CD4-positive, alpha-beta T cell treated with Interleukin-4 for 1 hour (primary cell): ENCODE measurements around the gene KIFC3.
A peak's percentile ranks its signal among the peaks of the same experiment; 100 is the strongest.

Experiments
- DNase-seq, 2 donors: peaks; one replicate each; pipeline ENCODE4 v3.0.0-alpha.2; 2020 to 2022

The KIFC3 gene

DNA sequence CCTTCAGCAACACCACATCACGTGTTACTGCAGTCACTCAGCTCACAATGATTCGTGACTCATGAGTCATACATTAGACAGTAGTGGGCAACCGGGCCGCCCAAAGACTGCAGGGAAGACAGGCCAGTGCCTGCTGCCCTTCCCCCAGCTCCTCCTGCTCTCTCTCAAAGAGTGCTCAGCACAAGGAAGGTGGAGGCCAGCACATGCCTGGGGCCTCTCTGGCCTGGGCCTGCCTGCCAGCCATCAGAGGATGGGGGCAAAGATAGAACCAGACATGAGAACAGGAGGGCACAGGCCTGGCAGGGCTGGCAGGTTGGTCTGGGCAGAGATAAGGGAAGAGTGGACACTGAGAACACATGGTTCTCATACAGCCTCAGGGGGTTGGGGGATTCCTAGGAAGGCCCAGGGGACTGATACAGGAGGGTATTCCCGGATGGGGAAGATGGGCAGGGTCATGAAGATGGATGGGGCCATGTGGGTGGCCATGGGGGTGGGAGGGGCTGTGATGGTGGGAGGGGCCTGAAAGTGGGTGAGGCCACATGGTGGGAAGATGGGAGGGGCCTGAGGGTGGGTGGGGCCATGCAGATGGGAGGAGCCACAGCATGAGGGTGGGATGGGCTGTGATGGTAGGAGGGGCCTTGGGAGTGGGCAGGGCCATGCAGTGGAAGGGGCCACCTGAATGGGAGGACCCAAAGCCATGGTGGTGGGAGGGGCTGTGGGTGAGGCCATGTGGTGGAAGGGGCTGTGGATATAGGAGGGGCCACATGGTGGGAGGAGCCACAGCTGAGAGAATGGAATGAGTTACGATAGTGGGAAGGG lies 37.7 kb downstream of the KIFC3 start:
- DNase-seq: peak; percentile 29 to 30

DNA sequence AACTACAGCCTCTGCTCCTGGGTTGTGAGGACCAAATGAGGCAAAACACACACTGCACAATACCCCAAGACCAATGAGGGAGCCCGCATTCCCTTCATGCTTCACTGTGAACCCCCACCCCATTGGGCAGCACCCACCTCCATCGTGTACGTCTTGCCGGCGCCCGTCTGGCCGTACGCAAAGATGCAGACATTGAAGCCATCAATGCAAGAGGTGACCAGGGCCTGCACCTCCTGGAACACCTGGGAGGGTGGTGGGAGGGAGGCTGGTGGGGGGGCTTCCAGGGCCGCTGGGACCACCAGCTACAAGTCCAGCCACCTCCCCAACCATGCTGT lies 38.3 kb downstream of the KIFC3 start:
- DNase-seq: no peak

DNA sequence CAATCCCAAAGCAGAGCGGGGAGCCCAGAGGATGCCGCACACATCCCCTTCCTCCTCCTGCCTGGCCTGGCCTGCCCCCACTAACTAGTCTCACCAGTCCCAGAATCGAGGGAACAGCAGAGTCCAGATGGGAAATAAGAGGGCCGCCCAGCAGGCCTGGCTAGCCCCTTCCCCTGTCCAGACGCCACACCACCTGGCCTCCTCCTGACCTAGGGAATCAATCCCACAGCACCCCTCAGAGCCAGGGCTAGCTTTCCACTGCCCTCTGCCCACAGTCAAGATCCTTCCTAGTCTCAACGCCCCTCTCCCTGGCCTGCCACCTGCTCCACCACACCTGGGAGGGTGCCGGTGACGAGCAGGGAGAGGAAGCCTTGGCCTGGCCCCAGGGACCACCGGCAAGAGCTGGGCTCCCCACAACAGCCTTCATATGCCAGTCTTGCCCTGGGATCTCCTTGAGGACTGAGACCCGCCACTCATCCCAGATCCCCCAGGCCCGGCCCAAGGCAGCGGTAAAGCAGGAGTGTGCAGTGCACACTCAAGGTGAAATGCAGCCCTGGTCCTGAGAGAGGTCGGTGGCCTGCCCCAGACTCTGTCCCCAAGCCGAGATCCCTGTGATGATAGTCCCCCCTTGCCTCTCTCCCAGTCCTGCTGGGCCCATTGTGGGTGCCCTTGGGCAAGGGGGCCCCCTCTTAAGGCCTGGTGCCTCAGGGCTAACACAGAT lies 38.8 kb downstream of the KIFC3 start:
- no peak for DNase-seq

DNA sequence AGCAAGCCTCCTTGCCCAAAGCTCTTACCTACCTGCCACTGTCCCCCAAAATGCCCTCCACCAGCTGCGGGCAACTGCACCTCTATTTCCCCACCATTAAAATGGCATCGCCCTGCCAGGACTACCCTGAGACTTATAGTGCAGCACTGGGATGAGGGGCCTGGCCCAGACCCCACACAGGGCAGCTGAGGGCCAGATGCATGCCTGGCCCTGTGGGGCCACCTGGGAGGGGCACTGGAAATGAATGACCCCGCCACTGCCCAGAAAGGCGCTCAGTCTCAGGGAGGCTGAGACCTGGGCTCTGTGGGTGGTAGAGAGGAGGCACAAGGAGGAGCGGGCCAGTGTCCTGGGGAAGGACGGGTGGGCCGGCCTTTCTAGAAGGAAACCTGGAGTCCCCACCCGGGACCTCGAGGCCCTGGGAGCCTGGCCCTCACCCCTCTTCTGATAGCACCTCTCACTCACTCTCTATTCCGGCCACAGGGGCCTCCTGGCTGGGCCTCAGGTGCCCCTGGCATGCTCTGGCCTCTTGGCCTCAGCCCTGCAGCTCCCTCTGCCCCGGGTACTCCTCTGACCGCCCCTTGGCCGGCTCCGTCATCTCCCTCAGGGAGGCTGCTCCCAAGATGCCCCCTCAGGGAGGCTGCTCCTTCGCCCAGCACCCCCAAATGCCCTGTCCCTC lies 39.8 kb downstream of the KIFC3 start:
- DNase-seq: no peak

DNA sequence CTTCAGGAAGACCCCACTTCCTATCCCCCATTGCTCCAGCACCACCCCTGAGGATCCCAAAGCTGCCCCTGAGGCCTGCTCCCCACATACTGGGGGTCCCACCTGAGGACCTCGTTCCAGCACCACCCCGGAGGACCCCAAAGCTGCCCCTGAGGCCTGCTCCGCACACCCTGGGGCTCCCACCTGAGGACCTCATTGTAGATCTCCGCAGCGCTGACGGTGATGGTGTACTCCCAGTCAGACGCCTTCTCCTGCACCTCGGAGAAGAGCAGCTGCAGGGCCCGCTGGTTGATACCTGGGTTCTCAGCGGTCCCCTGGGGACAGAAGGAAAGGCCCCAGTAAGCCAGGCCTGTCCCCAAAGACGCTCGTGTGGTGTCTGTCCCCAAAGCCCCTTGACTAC lies 40.3 kb downstream of the KIFC3 start:
- no peak for DNase-seq

DNA sequence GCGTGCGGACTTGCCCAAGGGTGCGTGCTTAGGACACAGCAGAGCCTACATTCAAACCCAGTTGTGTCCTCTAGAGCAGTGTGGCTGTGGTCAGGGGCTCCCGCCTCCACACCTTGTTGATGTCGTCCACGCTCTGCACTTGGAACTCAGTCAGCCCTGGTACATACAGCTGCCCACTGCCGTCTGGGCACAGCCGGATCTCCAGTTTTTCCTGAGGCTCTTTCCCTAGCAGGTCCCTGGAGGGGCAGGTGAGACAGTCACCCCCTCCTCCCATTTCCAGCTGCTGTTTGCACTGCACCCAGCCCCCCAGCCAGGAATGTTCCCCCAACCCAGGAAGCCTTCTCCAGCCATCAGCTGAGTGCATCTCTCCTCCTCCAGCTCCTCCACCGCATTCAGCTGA lies 41.0 kb downstream of the KIFC3 start:
- DNase-seq: no peak

DNA sequence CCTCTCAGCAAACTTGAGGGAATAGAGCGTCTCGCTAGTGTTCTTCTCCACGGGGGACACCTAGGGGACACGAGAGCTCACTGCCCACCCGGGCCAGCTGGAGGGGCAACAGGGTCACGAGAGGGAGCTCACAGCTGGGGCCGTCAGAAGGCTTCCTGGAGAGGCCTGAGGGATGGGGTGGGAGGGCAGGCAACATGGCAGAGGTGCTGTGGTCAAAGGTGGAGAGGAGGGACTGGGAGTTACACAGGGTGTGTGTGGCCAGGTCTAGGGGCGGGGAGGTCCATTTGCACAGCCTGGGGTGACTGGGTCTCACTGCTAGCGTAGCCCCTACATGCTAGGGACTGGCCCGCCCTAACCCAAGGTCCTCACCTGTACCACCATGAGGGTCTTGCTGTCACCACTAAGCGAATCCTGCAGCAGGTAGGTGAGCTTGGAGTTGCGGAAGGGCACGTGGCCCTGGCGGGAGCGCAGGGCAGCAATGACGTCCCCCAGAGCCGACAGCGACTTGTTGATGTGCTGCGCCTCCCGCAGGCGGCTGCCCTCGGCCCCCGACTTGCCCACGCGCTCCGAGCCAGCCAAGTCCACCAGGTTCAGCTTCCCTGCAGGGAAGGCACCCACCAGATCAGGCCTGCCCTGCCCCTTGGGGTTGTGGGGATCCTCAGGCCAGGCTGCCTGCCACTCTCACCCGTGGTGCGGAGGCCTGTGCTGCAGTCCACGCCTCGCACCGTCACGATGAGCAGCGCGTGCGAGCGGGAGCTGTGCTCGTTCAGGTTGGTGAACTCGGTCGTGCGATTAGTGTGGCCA lies 41.7 kb downstream of the KIFC3 start:
- no peak for DNase-seq

DNA sequence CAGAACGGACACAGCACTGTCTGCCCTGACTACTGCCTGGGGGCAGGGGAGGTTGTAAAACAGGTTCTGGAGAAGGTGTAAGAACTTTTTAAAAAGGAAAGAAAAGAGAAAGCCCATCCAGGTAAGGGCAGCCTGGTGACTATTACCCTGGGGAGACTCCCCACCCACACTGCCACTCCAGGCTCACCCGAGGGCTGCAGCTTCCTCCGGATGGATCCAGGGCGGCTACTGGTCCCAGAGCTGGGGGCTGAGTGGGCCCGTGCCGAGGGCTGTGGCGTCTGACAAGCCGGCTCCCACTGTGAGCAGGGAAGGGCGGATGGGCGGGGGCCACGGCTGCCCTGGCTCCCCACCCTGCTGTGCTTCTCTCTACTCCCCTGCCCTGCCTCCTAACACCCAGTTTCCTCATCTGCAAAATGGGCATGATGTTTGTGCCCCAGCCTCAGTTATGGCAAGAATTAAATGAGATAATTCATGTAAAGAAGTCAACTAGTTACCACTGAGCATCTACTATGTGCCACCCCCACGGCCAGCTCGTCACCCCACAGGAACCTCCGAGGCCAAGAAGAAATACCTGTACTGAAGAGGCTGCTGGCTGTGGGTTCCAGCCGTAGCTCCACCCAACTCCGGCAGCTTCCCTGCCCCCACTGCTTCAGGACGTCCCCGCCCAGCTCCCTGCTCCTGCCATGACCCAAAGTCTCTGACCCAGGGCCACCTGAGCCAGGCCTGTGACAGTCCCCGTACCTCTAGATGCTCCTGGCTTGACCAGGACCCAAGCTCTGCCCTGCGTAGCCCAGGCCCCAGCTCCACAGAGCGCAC lies 42.5 kb downstream of the KIFC3 start:
- no peak for DNase-seq

DNA sequence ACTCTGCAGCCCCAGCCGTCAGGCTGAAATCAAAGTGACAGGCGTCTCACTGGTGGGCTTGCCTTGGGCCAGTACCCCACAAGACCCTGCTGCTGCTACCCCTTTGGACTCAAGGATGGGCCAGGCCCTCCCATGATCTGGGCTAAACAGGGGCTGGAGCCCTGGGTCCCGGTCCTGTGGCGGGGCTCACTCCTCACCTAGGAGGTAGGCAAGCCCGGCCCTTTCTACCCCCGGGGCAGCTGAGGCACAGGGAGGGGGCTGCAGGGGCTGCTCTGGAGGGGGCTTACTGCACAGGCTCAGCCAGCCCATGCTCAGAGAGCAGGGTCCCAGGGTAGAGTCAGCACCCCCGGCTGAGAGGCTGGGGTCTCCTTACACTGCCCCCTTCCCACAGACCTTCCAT lies 43.2 kb downstream of the KIFC3 start:
- DNase-seq: no peak

DNA sequence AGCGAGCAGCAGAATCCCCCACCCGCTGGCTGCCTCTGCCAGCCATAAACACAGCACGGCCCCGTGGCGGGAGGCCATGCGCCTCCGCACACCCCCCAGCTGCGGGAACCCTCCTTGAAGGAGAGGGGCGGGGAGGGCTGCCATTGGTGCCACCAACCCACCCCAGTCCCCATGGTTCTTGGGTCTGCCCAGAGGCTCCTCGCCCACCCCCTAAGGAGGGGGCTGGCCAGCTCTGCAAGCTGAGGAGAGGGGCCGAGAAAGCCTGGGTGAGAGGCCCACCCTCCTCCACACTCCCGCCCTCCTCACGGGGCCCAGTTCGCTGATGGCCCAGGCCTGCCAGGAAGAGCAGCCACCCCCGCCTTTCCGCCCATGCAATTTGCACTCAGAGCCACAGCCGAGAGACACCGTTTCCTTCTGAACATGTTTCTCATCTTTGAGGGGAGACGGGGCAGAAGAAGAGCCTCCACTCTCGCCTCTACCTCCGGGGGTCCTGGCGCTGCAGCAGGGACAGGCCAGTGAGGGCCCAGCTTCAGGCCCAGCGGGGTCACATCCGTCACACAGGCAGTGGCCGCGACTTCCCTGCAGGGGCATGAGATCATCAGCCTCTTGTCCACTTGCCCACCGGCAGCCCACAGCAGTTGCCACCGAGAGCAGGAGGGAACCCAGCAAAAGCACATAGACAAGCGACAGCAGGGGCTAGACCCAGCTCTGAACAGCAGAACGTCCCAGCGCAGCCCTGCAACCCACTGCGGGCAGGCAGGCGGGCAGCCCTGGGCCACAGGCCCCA lies 43.8 kb downstream of the KIFC3 start:
- DNase-seq: no peak

DNA sequence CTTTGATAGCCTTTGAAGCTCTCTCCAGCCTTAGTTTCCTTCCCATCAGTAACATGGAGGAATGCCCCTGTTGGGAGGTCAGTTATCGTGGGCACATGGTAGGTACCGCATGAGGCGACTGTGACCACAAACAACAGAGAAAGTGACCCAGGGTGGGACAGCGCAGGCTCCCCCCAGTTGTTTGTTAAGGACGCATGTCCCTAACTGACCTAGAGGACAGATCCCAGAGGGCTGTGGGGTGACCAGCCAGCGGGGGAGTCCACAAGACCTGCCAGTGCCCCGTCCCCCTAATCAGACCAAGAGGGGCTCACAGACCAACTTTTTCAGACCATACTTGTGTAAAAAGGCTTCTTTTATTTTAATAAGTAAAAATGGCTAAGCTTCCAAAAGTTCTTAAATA lies 44.4 kb downstream of the KIFC3 start:
- no peak for DNase-seq

DNA sequence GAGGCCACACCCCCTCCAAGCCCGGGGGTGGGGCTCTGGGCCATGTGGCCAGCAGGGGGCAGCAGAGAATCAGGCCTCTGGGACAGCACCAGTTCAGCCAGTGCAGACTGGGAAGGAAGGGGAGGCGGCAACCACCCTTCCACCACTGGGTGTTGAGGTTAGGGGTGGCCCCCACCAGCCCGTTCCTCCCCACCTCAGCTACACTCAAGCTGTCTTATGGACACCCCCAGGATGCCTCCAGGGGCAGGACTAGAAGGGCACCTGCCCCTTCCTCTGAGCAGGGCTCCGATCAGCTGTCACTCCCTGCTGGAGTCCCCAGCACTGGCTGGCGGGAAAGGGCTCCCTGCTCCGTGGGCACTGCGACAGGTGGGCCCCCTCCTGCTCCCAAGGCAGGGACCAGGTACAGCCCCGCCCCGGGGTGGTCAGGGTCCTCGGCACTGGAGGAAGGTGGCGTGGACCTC lies 44.9 kb downstream of the KIFC3 start:
- peak; percentile 82 to 87 for DNase-seq

DNA sequence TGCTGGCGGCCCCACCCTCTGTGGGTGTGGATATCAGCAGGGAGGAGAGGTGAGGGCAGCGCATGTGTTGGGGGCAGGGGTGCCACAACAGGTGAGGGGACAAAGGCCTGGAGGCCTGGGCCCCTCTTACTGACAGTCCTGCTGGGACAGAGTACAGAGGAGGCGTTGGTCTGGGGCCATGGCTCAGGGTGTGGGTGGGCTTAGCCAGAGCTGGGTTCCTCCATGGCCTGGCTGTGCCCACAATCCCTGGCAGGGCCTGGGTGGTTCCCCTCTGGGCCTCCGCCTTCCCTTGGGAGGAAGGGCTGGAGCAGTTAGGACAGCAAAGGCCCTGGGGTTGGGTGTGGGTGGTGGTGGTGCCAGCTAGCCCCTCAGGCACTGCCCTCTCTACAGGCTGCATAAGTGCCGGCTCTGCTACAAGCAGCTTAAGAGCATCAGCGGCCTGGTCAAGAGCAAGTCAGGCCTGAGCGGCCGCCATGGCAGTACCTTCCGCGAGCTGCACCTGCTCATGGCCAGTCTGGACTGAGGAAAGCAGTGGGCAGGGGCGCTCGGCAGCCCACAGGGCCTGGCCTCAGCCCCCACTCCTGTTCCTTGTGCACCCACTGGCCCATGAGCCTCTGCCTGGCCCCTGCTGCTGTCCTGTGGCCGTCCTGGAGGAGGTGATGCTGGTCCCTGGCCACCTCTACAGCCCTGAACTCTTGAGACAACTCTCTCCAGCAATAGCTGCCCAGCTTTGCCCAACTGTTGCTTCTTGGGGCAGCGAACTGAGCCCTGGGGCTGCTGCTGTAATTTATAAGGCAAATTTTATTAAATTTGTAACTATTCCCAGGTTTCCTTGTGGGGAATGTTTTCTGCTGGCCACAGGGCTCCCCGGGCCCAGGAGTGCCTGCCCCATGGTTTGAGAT lies 45.6 kb downstream of the KIFC3 start:
- no peak for DNase-seq

DNA sequence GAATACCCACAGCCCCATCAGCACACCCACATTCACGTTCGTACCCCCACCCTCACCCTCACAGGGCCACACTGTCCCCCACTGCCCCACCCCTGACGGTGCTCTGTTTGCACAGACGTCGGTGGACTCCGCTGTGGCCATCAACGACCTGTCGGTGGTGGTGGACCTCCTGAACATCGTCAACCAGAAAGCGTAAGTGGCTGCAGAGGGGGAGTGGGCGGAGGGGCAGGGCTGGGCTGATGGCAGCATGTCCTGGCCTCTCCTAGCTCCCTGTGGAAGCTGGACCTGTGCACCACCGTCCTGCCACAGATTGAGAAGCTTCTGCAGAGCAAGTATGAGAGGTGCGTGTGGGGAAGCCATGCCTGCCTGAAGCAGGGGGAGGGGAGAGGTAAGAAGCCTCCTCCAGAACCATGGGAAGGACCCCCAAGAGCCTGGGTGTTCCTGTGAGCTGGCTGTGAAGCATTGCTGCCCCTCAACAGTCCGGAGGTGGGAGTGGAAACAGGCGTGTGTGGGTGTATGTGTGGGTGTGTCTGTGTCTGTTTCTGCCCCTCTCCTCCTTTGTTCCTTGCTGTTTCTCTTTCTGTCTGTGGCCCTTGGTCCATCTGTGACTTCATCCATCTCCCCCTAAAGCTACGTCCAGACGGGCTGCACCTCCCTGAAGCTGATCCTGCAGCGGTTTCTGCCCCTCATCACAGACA lies 46.4 kb downstream of the KIFC3 start:
- no peak for DNase-seq

DNA sequence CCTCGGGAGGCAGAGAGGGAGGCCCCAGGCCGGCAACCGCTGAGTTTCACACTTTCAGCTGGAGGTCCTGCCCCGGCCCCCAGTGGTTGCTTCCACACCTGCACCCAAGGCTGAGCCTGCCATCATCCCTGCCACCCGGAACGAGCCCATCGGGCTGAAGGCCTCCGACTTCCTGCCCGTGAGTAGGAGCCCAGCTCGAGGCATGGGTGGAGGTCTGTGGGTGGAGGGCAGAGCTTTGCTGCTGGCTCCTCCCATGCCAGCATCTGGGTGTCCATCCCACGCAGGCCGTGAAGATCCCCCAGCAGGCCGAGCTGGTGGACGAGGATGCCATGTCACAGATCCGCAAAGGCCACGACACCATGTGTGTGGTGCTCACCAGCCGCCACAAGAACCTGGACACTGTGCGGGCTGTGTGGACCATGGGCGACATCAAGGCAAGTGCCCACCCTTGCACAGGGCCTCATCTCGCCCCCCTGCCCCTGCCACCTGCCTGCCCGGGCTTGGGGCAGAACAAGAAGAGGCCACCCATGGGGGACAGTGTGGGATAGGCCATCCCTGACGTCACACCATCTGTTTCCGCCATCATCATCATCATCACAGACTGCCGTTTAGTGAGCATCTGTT lies 47.1 kb downstream of the KIFC3 start:
- no peak for DNase-seq

DNA sequence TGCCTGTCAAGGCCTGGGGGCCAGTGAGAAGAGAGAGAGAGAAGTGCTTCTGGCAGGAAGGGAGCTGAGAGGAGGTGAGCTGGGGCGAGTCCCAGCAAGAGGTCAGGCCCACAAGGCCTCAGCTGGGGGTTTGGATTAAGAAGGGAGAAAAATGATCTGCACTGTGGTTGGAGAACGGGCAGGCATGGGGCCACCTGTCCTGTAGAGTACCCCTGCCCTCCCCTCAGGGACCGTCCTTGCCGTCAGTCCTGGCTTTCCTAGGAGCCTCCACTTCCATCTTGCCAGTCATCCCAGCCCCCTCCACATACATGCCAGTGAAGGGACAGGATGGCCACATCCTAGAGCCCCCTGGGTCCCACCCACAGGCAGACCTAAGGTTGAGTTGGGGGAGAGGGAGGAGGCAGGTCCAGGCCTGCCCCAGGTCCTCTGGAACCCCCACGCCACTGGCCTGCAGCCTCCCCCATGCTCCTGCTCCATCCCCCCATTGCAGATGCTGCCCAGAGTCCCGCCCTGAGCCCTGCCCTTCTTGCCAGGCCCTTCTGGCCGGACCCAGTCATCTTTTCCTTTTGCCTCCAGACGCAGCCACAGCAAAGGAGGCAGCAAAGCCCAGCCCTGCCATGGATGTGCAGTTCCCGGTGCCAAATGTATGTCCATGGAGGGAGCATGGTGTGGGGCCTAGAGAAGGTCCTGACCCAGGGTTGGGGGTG lies 47.8 kb downstream of the KIFC3 start:
- DNase-seq: no peak

DNA sequence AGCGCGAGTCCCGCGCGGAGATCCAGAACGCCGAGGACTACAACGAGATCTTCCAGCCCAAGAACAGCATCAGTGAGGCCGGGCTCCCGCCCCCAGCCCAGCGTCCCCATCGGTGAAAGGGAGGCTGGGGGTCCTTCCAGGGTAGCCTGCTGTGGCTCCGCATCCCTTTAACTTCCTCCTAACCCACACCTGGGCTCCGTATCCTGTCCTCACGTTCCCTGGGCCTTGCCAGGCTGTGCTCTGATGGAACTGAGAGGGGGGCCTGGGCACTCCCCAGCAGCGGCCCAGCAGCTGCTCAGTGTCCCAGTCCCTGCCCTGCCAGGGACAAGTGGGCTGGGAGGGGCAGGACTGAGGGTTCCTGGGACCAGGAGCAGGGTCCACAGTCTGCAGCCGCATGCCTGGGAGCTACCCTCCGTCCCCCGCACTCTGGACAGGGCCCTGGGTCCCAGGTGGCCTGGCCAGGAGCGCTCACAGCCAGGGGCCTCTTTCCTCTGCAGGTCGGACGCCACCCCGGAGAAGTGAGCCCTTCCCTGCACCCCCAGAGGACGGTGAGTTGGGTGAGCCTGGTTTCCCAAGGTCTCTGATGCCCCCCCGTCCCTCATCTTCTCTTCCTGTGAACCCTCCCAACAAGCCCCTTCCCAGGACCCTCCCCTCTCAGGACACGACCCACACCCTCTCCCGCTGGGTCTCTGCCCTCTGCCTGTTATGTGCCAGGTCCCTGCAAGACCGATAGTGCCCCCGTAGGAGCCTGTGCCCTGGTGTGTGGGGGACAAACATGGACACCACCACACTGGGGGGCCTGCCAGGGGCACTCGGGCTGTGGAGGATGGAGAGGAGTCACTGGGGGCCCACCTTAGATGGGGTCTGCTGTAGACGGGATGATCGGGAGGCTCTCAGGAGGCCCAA lies 48.6 kb downstream of the KIFC3 start:
- no peak for DNase-seq
